Measurements from ENCODE around the gene EMP1.

GRCh38 chr12:13183620-13184019 lies 12.9 kb upstream of the EMP1 start:
- TF ChIP-seq CTCF (IDR thresholded peaks at IDR 0.05), result no peak
- no peak for TF ChIP-seq POLR2A (IDR thresholded peaks at IDR 0.05)
